SK-N-SH (cell line): ENCODE data around the gene C11orf42.

ENCODE experiments used
- EP300 ChIP-seq, 2 experiments: IDR thresholded peaks; 2 replicates each; pipeline versions ENCODE4 v1.4.0 to v1.6.1; 2012; ENCODE audit warnings: borderline replicate concordance in 1 of 2, low read depth in 1 of 2, low read length in 1 of 2
- EZH2phosphoT487 ChIP-seq: fragments of 200-600 bp; sonication (generic); IDR thresholded peaks from 2 replicates; pipeline ENCODE4 v1.6.1; 2017; ENCODE audit warnings: low read depth, mixed run types, mild to moderate bottlenecking, antibody characterized with exemption, moderate library complexity, borderline replicate concordance
- NRF1 ChIP-seq: IDR thresholded peaks from 2 replicates; pipeline ENCODE4 v1.6.1; 2012; ENCODE audit warnings: low read depth, mild to moderate bottlenecking, low read length
- POLR2AphosphoS5 ChIP-seq: IDR thresholded peaks from 2 replicates; pipeline ENCODE4 v1.6.1; 2012; ENCODE audit warnings: low read depth, low read length

GRCh38 chr11:6194065-6194581 is 11.2 kb upstream of the C11orf42 start:
- TF ChIP-seq NRF1 (no peak), POLR2AphosphoS5 (no peak), EP300 (IDR thresholded peaks at IDR 0.05; ENCODE audit: borderline replicate concordance in 1 of 2, low read depth in 1 of 2, low read length in 1 of 2) (no peak), EZH2phosphoT487 (no peak)
